Activated CD8-positive, alpha-beta T cell treated with anti-CD3 and anti-CD28 coated beads, Interleukin-2, amount 10 ng/mL, durations not matched to agents 7 days and 5 days (primary cell): ENCODE data around the gene CPEB1. TPM values are rescaled to one million over a fixed set of nuclear protein-coding genes. Genes with fewer than 3 reads are reported as not detected.

Source experiments
- ATAC-seq: fragments of 150-1000 bp; cut with Tn5 transposase; one replicate; pipeline ENCODE4 v1.10.0; 2021; ENCODE audit warnings: moderate library complexity
- CTCF ChIA-PET: fragments of 350-600 bp; sonication (Branson Sonifier 250); formaldehyde crosslinking; loops from one replicate; lab custom pipeline; 2021; ENCODE audit warnings: antibody characterized with exemption; lab: Charles Lee
- POLR2A ChIA-PET: fragments of 350-600 bp; sonication (Branson Sonifier 250); formaldehyde crosslinking; loops from one replicate; lab custom pipeline; 2021; ENCODE audit warnings: antibody characterized with exemption; lab: Charles Lee
- DNase-seq: peaks from one replicate; pipeline ENCODE4 v3.0.0-alpha.2; 2020
- H3K27ac Mint-ChIP-seq: one replicate; pipeline ENCODE4 v1.8.0; 2021; ENCODE audit warnings: mild to moderate bottlenecking, mixed read lengths
- H3K27me3 Mint-ChIP-seq: one replicate; pipeline ENCODE4 v1.8.0; 2021; ENCODE audit warnings: low read depth, mixed read lengths
- H3K36me3 Mint-ChIP-seq: one replicate; pipeline ENCODE4 v1.8.0; 2021; ENCODE audit warnings: low read depth, mixed read lengths
- H3K4me1 Mint-ChIP-seq: one replicate; pipeline ENCODE4 v1.8.0; 2021; ENCODE audit warnings: low read depth, mixed read lengths
- H3K4me3 Mint-ChIP-seq: one replicate; pipeline ENCODE4 v1.8.0; 2021; ENCODE audit warnings: mild to moderate bottlenecking, mixed read lengths
- H3K9me3 Mint-ChIP-seq: one replicate; pipeline ENCODE4 v1.8.0; 2022; ENCODE audit warnings: mixed read lengths; ENCODE audit not compliant: insufficient read depth
- total RNA-seq, 2 experiments: library from RNA; stranded (reverse); gene quantifications; one replicate each; pipeline ENCODE4 v1.2.3, GENCODE V29; 2021

Gene CPEB1
- under 1 TPM; 0.18 to 0.29 TPM for total RNA-seq

DNA sequence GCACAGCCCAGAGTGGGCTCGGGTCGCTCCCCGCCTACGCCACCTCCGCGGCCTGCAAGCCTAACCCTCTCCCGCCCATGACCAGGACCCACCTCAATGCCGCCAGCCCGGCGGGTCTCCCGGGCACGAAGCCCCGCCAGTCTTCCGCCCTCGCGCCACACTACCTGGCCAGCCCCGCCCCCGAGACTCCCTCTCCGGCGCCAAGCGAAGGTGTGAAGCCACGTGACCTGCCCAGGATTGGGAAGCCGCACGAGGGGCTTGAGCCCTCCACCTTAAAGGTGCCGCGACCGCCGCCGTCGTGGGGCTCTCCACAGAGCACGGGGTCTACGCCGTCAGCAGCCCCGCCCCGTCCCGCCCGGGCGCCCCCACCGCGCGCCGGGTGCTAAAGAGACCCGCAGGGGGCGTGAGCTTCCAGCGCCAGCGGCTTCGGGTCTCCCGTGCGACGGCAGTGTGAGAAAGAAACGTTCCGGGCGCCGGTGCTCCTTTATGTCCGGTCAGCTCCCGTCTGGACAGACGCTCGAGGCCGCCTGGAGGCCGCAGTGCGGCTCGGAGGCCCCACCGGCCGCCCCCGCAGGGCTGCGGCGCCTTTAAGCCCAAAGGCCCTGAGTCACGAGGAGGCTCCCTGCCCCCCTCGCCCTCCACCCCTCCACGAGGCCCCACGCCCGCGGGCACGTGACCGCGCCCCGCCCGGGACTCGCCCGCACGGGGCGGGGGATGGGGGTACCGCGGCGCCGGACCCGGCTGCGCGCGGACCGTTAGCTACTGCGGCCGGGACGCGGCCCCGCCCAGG is at the start of gene CPEB1:
Gene CPEB1 (minus strand): TSS at position 319 of the 790 bp plus-strand sequence. CDS start 18,904 bp downstream, outside the sequence.
- ChIA-PET CTCF (no interaction called here), POLR2A (interaction anchor here (1.2 kb wide), 1 partner anchor 103 kb away, joined by 3 read pairs; no protein-coding TSS in a partner anchor)
- ATAC-seq (peak; percentile 71), DNase-seq (no peak)
- Mint-ChIP-seq H3K9me3 (no peaks in the 10 kb centered on the region), H3K27ac (no peak within 1 kb of the TSS), H3K36me3 (no peaks in the 10 kb centered on the region), H3K4me3 (peak within 1 kb of the TSS; percentile 52), H3K27me3 (peaks cover 40% of the 10 kb centered on the region), H3K4me1 (peaks cover 3% of the 10 kb centered on the region)

GRCh38 chr15:82692171-82692570 is 45.0 kb upstream of the CPEB1 start:
- Mint-ChIP-seq H3K4me3 (no peak overlapping the region), H3K4me1 (no peaks in the 10 kb centered on the region), H3K9me3 (no peaks in the 10 kb centered on the region), H3K27ac (no peak overlapping the region), H3K36me3 (no peaks in the 10 kb centered on the region), H3K27me3 (no peaks in the 10 kb centered on the region)
- no peak for ATAC-seq
- CTCF ChIA-PET = no interaction called here
- DNase-seq = no peak
- POLR2A ChIA-PET = no interaction called here

GRCh38 chr15:82689147-82689546 is 42.0 kb upstream of the CPEB1 start:
- no peak for DNase-seq
- H3K4me1 Mint-ChIP-seq = no peaks in the 10 kb centered on the region
- CTCF ChIA-PET = no interaction called here
- no peaks in the 10 kb centered on the region for H3K36me3 Mint-ChIP-seq
- no peaks in the 10 kb centered on the region for H3K9me3 Mint-ChIP-seq
- no peaks in the 10 kb centered on the region for H3K27me3 Mint-ChIP-seq
- ATAC-seq = no peak
- H3K27ac Mint-ChIP-seq = no peak overlapping the region
- POLR2A ChIA-PET = no interaction called here
- no peak overlapping the region for H3K4me3 Mint-ChIP-seq

DNA sequence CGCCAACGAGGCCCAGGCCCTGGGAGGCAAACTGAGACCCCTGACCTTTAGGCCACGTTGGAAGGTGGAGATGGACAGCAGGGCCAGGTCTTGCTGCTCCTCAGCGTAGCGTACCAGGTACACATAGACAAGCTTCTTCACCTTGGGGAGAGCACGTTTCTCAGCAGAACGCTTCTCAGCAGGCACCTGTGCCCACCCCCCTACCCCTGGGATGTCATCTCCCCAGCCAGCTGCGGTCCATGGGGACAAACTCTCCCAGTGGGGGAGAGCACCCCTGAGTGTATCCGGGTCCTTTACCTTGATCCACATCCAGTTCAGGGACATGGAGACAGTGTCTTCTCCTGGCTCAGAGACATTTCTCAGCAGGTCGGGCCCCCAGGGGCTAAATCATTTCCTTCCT is 41.5 kb upstream of the CPEB1 start:
- ChIA-PET CTCF (no interaction called here), POLR2A (no interaction called here)
- Mint-ChIP-seq H3K4me3 (no peak overlapping the region), H3K36me3 (no peaks in the 10 kb centered on the region), H3K9me3 (no peaks in the 10 kb centered on the region), H3K27ac (no peak overlapping the region), H3K4me1 (no peaks in the 10 kb centered on the region), H3K27me3 (no peaks in the 10 kb centered on the region)
- DNase-seq (no peak), ATAC-seq (no peak)

- Mint-ChIP-seq H3K9me3 (no peaks in the 10 kb centered on the region), H3K27ac (no peak overlapping the region), H3K4me3 (peak overlapping the region; percentile 80), H3K4me1 (peaks cover 13% of the 10 kb centered on the region), H3K36me3 (no peaks in the 10 kb centered on the region), H3K27me3 (peaks cover 21% of the 10 kb centered on the region)
- ChIA-PET POLR2A (interaction anchor here (1.2 kb wide), 1 partner anchor 141 kb away, joined by 5 read pairs; the partner anchor contains the start of gene RPS17), CTCF (no interaction called here)
- DNase-seq (no peak), ATAC-seq (no peak)
These were observed 34.2 kb upstream of the CPEB1 start for GRCh38 chr15:82681371-82681770.

- ChIA-PET POLR2A (interaction anchor here (1.2 kb wide), 1 partner anchor 140 kb away, joined by 5 read pairs; the partner anchor contains the start of gene RPS17), CTCF (no interaction called here)
- H3K27ac Mint-ChIP-seq = peak overlapping the region; percentile 80
- peaks cover 26% of the 10 kb centered on the region for H3K27me3 Mint-ChIP-seq
- peak overlapping the region; percentile 80 for H3K4me3 Mint-ChIP-seq
- ATAC-seq (peak; percentile 94), DNase-seq (peak; percentile 81)
- H3K36me3 Mint-ChIP-seq = no peaks in the 10 kb centered on the region
- H3K4me1 Mint-ChIP-seq = peaks cover 13% of the 10 kb centered on the region
- no peaks in the 10 kb centered on the region for H3K9me3 Mint-ChIP-seq
These were observed 33.3 kb upstream of the CPEB1 start for GRCh38 chr15:82680200-82681102.

- ATAC-seq (no peak), DNase-seq (no peak)
- H3K4me1 Mint-ChIP-seq = peaks cover 13% of the 10 kb centered on the region
- ChIA-PET POLR2A (no interaction called here), CTCF (no interaction called here)
- no peaks in the 10 kb centered on the region for H3K9me3 Mint-ChIP-seq
- H3K36me3 Mint-ChIP-seq = no peaks in the 10 kb centered on the region
- peak overlapping the region; percentile 54 for H3K4me3 Mint-ChIP-seq
- H3K27me3 Mint-ChIP-seq = peaks cover 26% of the 10 kb centered on the region
- H3K27ac Mint-ChIP-seq = no peak overlapping the region
These were observed 32.5 kb upstream of the CPEB1 start for GRCh38 chr15:82679626-82680199.

- ChIA-PET POLR2A (no interaction called here), CTCF (no interaction called here)
- DNase-seq (no peak), ATAC-seq (no peak)
- H3K4me1 Mint-ChIP-seq = peaks cover 13% of the 10 kb centered on the region
- H3K27ac Mint-ChIP-seq = no peak overlapping the region
- H3K9me3 Mint-ChIP-seq = no peaks in the 10 kb centered on the region
- no peaks in the 10 kb centered on the region for H3K36me3 Mint-ChIP-seq
- no peak overlapping the region for H3K4me3 Mint-ChIP-seq
- peaks cover 26% of the 10 kb centered on the region for H3K27me3 Mint-ChIP-seq
These were observed 30.7 kb upstream of the CPEB1 start for GRCh38 chr15:82677720-82678323.

DNA sequence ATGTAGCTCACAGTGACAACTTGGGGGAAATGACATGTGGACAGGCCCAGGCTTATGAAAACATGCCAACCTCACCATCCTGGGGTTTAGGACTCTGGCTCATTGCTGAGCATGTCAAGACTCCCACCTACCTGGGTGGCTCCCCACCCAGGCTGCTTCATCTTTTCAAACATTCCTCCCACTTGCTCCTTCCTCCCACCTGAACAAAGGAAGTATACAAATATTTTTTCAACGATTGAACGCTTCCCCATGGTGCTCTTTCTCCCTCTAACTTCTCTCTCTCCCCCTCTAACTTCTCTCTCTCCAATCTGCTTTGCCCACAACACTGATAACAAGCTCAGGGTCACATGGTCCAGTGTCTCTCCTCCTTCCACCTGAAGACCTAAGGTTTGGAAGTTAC is 27.7 kb upstream of the CPEB1 start:
- ChIA-PET POLR2A (no interaction called here), CTCF (no interaction called here)
- H3K36me3 Mint-ChIP-seq = no peaks in the 10 kb centered on the region
- no peak overlapping the region for H3K4me3 Mint-ChIP-seq
- no peak for ATAC-seq
- H3K9me3 Mint-ChIP-seq = no peaks in the 10 kb centered on the region
- no peak overlapping the region for H3K27ac Mint-ChIP-seq
- peaks cover 3% of the 10 kb centered on the region for H3K4me1 Mint-ChIP-seq
- peaks cover 16% of the 10 kb centered on the region for H3K27me3 Mint-ChIP-seq
- DNase-seq = no peak

GRCh38 chr15:82670699-82671098 is 23.5 kb upstream of the CPEB1 start:
- H3K27me3 Mint-ChIP-seq = peaks cover 2% of the 10 kb centered on the region
- H3K4me3 Mint-ChIP-seq = no peak overlapping the region
- DNase-seq (no peak), ATAC-seq (no peak)
- H3K36me3 Mint-ChIP-seq = no peaks in the 10 kb centered on the region
- CTCF ChIA-PET = no interaction called here
- H3K4me1 Mint-ChIP-seq = no peaks in the 10 kb centered on the region
- POLR2A ChIA-PET = no interaction called here
- H3K27ac Mint-ChIP-seq = no peak overlapping the region
- H3K9me3 Mint-ChIP-seq = no peaks in the 10 kb centered on the region

GRCh38 chr15:82666606-82667005 is 19.4 kb upstream of the CPEB1 start:
- no peaks in the 10 kb centered on the region for H3K9me3 Mint-ChIP-seq

More at GRCh38 chr15:82666606-82667005, 19.4 kb upstream of the CPEB1 start:
- DNase-seq (no peak), ATAC-seq (no peak)
- CTCF ChIA-PET = no interaction called here
- H3K36me3 Mint-ChIP-seq = no peaks in the 10 kb centered on the region
- no peak overlapping the region for H3K27ac Mint-ChIP-seq
- POLR2A ChIA-PET = no interaction called here
- no peak overlapping the region for H3K4me3 Mint-ChIP-seq
- H3K4me1 Mint-ChIP-seq = no peaks in the 10 kb centered on the region
- peaks cover 2% of the 10 kb centered on the region for H3K27me3 Mint-ChIP-seq
